HG03060 (cell line): ENCODE measurements around the gene SDF4.

Experiments
- ATAC-seq: cut with Tn5 transposase; IDR thresholded peaks from one replicate; pipeline ENCODE4 v1.9.1; 2021; ENCODE audit warnings: low read depth, moderate number of reproducible peaks; ENCODE audit not compliant: unreplicated experiment

SDF4 gene

DNA sequence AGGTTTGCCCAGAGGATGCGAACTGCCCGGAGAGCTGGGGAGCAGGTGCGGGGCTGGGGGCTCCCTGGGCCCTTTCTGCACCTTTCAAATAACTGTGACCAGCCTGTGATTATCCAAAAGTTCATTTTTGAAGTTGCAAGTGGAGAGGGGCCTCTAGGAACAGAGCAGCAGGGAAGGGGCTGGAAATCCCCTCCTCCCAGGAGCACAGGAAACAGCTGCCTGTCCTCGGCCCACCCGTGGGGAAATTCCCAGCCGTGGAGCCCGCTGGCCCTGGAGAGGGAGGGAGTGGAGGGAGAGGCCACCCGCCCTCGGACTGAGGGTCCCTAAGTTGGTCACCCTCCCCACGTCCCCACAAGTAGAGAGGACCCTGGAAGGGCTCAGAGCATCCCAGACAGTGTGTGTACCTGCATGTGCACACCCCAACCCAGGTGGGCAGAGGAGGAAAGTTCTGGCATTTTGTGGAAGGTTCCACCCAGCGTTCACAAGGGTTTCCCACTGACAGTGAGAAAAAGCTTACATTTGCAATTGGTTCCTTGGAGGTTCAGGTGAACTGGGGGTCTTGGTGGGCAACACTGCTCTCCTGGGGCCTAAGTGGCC, 16.6 kb downstream of the SDF4 start:
- ATAC-seq: no peak

DNA sequence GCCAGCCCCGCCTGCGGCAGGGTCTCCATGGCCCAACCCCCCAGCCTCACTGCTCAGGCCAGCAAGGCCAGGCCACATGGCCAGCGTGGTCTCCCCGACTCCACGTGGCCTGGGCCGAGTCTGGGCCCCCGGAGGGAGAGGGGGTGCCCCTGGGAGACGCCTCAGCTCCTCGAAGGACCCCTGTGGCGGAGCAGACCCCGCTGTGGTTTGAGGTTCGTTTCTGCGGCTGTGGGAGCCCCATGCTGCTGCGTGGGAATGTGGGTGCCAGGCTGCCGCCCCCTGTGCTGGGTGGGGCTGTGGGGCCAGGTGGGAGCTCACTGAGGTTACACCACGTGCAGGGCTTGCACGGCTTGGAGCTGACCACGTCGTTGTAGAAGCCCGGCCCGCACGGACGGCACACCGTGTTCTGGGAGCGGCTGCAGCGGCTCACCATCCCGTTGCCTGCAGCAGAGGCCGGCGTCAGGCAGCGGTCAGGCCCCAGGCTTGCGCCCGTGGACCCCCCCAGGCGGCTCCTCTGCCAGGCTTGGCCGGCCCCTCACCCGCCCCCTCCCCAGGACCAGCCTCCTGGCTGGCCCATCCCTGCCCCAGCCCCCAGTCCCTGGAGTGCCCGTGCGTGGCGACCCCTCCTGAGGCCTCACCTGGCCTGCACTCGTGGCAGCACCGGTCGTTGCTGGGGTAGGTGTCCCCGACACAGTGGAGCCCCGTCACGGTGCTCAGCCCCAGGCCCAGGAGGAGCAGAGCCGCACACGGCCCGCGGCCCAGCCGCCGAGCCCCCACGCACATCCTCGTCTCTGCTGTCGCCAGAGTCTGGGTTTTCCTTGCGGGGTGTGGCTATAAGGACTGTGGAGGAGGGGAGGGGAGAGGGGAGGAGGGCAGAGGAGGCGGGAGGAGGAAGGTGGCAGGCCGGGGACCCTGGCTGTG, 18.2 kb downstream of the SDF4 start, which contains the start of gene TNFRSF4:
TSS of gene TNFRSF4 (minus strand) at position 809 of the 921 bp plus-strand sequence. CDS start at position 783, 26 bp downstream.
- ATAC-seq: no peak

DNA sequence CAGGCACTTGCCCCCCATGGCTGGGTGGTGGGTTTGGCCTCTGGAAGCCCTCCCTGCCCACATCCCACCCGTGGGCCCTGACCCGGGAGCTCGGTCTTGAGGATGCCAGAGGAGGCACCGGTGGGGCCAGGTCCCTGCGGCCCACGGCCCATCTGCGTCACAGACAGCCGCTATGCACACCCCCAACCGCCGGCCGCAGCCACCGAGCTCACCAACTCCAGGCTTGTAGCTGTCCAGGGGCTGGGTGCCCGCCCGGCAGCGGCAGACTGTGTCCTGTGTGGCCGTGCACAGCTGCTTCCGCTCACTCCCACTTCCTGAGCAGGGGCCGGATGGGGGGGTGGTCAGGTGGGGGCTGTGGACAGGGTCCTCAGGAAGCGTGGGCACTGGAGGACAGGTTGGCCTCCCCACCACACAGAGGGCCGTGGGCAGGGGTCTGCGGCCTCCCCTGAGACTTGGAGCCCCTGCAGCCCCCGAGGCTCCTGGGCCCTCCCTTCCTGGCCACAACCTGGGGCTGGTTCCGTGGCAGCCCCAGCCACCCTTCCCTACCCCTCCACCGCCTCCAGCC, 18.9 kb downstream of the SDF4 start:
- no peak for ATAC-seq

DNA sequence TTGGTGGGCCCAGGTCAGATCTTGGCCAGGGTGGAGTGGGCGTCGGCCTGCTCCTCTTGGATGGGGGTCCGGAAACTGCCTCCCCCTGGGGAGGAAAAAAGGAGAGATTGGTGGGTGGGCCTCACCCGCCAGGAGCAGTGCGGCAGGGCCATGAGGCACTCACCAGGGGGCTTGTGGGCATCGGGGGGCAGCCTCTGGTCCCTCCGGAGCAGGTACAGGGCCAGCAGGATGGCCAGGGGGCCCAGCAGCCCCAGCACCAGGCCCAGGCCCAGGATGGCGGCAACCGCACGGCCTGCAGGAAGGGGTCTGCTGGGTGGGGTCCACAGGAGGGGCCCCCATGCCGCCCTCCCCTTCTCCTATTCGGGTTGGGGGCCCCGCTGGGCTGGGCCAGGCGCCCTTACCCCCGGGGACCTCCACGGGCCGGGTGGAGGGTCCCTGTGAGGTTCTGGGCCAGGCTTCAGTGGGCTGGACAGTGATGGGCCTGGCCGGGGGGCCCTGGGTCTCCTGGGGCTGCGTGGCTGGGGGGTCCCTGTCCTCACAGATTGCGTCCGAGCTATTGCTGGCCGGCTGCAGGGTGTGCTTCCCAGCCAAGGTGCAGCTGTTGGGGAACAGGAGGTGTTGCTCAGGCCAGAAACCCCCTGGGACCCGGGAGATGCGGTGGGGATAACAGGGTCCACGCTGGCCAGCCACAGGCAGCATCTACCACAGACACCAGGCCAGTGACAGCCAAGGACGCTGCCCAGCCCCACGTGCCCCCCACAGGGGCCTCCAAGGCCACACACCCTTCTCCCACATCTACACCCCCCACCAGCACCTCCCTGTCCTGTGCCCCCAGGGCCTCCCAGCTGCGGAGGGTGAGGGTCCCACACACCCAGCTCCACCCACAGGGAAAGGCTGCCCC, 20.0 kb downstream of the SDF4 start:
- no peak for ATAC-seq

DNA sequence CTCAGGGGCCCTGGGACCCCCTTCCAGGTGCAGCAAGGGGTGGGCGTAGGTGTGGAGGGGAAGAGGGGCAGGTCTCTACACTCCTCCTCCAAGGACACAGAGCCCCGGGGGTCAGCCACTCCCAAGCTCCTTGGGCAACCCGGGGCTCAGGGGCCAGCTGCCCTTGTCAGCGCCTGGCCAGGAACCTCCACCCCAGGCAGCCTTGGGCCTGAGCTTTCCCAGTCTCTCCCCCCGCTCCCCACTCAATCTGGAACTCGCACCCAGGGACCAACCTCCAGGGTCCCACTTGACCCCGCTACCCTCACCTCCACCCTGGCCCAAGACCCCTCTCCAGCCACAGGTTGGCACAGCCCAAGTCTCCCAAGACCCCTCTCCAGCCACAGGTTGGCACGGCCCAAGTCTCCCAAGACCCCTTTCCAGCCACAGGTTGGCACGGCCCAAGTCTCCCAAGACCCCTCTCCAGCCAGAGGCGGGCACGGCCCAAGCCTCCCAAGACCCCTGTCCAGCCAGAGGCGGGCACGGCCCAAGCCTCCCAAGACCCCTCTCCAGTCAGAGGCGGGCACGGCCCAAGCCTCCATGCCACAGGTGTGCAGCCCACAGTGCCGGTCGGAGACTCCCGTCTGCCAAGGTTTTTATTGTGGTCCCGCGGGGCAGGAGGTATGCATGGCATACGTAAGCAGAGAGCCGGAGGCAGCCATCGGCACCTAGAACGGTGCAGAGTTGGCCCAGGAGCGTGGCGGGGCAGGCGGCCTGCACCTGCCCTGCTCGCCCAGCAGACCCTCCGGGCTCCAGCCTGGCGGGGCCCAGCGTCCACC, 20.9 kb downstream of the SDF4 start:
- ATAC-seq: no peak

DNA sequence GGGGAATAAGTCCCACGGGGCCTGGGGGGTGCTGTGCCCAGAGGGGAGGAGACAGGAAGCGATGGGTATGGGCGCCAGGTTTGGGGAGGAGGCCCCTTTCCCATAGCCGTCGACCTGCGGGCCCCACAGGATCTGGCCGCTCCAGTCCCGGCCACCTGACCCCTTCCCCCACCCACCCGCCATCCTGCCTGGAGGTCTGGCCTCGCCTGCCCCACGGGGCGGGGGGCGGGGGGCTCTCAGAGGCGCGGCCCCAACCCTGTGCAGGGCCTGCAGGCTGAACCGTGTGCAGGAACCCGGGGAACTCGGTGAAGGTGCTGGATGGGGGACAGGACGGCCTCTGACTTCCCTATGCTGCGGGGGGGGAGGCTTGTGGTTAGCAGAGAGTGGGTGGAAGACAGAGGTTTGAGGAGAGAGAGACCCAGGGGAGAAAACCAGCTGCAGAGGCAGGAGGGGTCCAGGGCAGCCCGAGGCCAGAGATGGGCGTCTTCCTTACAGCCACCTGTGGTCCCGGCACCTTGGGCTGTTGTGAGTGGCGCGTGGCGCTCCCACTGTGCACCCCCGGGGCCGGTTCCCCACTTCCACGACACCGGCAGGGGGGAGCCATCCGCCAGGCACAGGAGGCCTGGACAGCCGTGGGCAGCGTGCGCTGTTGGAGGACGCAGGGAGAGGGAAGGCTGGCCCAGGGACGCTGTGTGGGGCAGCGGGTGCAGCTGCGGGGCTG, 22.9 kb downstream of the SDF4 start:
- no peak for ATAC-seq

DNA sequence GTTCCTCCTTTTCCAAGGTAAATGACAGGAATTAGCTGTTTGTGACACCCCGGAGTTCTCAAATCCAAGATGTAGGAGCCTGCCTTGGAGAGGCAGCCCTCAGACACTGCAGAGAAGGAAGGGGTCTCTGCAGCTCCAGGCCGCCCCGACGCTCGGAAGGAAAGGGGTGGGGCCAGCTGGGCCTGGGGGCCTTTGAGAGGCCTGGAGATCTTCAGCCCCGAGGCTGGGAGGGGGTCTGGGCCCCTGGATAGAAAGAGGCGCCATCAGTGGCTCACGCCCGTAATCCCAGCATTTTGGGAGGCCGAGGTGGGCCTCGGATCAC, 24.3 kb downstream of the SDF4 start:
- ATAC-seq: no peak

DNA sequence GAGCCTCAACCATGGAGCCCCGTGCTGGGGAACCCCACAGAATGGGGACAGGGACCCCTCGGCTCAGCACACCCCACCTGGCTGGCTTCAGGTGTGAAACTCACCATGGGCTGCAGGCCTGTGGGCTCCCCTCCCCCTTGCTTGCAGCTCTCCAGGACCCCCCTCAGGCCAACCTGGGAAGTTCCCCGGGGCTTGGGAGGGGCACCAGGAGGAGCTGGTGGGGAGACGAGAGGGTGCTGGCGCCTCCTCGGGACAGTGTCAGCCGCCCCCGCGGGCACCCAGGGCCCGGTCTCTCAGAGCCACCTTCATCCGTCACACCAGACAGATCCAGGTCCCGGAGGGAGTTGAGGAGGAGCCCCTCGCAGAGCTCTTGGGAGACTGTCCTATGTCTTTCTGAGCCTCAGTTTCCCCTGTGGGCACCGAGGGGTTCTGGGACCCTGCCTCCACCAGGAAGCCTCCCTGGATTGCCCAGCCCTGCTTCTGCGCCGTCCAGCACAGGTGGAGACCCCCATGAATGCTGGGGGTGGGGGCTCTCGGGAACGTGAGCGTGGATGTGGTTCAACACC, 24.8 kb downstream of the SDF4 start:
- no peak for ATAC-seq

DNA sequence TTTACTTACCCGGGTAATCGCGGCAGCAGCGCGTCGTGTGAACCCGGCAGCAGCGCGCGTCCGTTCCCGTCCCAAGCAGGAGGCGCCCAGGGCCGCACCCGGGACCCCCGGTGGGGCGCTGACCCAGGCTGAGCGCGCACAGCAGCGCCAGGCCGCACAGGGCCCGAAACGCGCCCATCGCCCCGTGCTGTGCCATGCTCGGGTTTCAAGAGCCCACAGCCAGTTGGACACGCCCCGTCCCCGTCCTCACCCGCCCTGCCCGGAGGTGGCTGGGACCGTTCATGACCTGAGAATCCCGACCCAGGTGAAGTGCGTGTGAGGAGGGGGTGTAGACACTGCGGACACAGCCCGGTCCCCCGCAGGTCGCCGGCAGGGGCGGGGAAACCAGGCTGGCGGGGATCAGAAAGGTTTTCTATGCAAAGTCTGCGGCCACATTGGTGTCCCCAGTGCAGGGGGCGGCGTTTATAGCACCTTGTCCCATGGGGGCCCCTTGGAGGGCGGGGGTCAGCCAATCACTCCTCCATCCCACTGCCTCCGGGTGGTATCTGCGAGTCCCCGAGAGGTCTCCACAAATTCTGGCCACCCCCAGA, 25.3 kb downstream of the SDF4 start, which contains the start of gene TNFRSF18:
TSS of gene TNFRSF18 (minus strand) at position 217 of the 590 bp plus-strand sequence. CDS start at position 196, 21 bp downstream.
- ATAC-seq: no peak

DNA sequence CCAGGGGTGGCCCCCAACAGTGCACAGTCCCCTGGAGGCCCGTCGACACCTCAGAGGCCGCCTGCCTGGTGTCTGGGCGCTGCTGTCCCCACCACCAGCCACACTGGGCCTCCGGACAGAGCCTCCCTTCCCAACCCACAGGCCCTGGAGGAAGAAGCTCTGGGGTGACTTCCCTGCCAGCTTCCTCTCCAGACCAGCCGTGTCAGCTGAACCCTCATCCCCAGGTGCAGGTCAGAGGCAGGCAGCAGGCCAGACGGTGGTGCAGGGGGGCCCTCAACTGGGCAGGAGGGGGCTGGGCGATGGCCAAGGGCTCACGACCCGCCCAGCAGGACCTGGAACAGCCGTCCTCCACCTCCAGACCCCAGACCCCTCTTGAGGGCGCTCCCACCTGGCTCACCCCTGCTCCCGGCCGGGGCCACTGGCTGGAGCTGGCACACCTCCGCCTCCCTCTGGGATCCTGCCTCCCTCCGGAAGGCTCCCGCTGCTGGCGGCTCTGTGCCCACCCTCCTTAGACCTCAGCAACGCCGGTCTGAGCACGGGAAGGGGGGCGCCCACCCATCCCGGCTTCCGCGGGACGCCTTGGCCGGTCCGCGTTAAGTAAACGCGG, 25.9 kb downstream of the SDF4 start:
- no peak for ATAC-seq

DNA sequence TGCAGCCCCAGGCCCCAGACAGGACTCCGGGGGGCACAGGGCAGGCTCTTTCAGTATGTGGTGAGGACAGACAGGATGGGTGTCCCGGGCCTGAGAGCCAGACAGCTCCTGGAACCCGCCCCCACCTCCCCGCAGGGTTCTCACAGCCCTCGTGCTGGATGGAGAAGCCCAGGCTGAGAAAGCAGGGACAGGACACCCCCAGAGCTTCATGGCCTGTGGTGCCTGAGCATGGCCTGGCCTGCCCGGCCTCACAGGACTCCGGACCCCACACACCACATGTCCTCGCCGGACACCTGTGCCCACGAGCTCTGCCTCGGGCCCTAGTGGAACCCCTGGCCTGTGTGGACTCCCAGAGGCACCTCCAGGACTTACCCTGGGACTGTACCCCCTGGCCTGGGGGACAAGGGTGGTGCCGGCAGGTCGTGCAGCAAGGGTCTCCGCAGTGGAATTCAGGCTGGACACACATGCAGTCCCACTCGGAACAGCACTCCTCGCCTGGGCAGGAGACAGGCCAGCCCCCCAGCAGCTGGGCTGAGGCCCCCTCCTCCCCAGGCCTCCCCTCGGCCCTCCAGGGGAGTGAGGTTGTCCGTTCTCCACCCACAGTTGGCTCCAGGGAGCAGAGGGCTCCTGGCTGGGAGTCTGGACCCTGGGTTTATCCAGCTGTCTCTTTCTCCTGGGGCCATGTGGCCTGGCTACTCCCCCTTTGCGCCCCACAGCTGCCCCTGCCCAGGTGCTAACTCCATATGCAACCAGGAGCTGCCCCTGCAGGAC, 26.6 kb downstream of the SDF4 start:
- no peak for ATAC-seq

DNA sequence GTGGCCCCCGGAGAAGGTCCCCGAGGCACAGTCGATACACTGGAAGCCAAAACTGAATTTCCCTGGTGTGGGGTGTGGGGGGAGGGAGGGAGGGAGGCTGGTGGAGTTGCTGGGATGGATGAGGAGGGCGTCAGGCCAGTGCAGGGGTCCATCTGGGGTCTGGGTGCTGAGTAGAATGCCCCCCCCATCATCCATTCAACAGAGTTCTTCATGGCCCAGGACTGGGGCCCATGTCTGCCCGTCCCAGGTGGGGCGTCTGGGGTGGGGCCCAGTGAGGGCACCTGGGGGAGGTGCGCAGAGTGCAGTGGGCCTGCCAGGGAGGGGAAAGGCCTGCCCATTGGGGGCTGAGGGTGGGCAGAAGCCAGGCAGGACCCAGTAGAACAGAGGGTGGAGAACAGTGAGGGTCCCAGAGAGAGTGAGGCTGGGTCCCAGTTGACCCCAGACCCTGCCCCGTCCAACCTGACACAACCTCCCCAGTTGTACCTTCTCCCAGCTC, 27.3 kb downstream of the SDF4 start:
- ATAC-seq: no peak

DNA sequence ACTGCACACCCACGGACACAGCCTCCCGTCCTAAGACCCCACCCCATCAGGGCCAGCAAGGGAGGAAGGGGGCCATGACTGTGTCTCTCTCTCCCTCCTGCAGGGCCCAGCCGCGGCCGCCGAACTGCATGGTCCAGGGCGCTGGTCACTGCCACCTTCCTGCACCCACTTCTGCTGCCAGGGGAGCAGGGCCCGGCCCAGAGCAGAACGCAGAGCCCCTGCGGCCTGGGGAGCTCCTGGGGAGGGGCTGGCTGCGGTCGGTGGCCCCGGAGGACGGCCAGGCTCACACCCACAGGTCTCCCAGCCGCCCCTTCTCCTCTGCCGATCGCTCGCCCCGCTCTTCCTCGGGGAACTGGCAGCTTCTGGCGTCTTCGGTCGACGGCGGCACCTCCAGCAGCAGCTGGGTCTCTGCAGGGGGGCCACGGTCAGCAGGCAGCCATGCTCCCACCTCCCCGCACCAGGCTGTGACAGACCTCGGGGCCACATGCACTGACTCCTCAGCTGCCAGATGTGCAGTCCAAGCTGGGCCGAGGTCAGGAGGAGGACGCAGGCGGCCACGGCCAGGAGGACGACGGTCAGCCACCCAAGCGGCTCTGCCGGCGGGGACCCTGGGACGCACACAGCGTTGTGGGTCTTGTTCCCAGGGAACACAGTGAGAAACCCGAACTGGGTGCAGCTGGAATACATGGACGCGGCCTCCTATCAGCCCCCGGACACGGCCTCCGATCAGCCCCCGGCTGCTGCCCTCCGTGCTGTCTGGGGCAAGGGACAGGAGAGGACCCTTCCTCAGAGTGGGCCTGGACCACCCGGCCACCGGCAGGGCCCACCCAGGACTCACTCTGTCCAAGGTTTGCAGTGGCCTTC, 28.0 kb downstream of the SDF4 start:
- ATAC-seq: no peak

DNA sequence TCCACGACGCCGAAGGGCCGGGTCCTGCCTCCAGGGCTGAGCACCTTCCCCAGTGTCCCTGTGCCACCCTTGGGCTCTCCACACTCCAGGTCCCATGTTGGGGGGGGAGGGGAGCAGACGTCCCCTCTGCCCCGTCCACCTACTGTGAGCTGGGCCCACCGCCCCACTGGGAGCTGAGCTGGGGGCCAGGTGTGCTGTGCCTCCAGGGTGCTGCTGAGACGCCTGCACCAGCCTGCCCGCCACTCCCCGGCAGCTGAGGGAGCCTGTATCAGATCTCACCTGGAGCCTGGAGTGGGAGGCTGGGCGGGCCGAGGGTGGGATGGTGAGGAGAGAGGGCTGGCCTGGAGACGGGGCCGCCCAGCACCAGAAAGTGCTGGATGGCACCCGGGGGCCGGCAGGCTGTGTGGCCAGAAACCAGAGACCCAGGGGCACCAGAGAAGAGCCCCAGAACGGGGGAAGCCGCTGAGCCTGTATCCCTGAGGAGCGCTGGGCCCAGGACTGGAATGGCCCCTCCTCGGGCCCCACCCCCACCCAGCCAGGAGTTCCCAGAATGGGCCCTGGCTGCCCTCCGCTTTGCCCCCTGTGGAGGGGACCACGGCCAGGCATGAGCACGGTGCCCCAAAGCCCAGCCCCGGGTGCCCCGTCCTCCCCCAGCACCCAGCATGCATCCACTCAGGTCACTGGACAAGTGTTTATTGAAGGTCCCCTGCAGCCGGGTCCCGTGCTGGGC, 28.8 kb downstream of the SDF4 start:
- ATAC-seq: no peak
